HEK293 (cell line): ENCODE data around the gene SERPINE2.

ENCODE experiments used
- CTCF ChIA-PET: fragments of 350-600 bp; formaldehyde crosslinking; extraction: SDS; loops from one replicate; lab custom pipeline; 2021; ENCODE audit warnings: antibody characterized with exemption; lab: Yijun Ruan, JAX
- POLR2A ChIA-PET: fragments of 300-600 bp; formaldehyde crosslinking; extraction: SDS; loops from one replicate; lab custom pipeline; 2020; ENCODE audit warnings: antibody characterized with exemption, inconsistent platforms; lab: Yijun Ruan, JAX
- H3K27ac ChIP-seq: fragments of 200-500 bp; sonication (Bioruptor generic); 2 replicates; pipeline ENCODE4 v1.5.1; 2014; ENCODE audit warnings: low read depth, low read length, control low read depth, inconsistent platforms; ENCODE audit errors: extremely low read depth
- H3K36me3 ChIP-seq, 2 experiments: fragments of 200-500 bp in 1 of 2; sonication (Bioruptor generic) in 1 of 2; 1 replicate in 1 of 2; 2 replicates in 1 of 2; pipeline ENCODE4 v1.5.1; 2014 to 2017; ENCODE audit warnings: inconsistent platforms in 2 of 2, low read length in 2 of 2; ENCODE audit not compliant: control insufficient read depth in 2 of 2, insufficient read depth in 1 of 2
- H3K4me1 ChIP-seq: fragments of 200-500 bp; sonication (Bioruptor generic); 2 replicates; pipeline ENCODE4 v1.5.1; 2014; ENCODE audit warnings: mild to moderate bottlenecking, low read length, inconsistent platforms; ENCODE audit not compliant: control insufficient read depth, insufficient read depth
- H3K4me3 ChIP-seq: 2 replicates; pipeline ENCODE4 v1.5.1; 2011; ENCODE audit warnings: low read depth, mild to moderate bottlenecking, control low read depth, low read length, moderate library complexity
- H3K9me3 ChIP-seq: fragments of 200-500 bp; sonication (Bioruptor generic); 2 replicates; pipeline ENCODE4 v1.5.1; 2014; ENCODE audit warnings: low read depth, low read length, inconsistent platforms; ENCODE audit not compliant: control insufficient read depth, insufficient read depth
- GLI2 ChIP-seq: fragments of 450-650 bp; formaldehyde crosslinking; IDR thresholded peaks from 2 replicates; pipeline ENCODE4; 2017; ENCODE audit warnings: missing biosample characterization, missing genetic modification characterization, low read depth, borderline replicate concordance
- SCRT2 ChIP-seq: fragments of 450-650 bp; formaldehyde crosslinking; IDR thresholded peaks from 2 replicates; pipeline ENCODE4 v1.5.1; 2016; ENCODE audit warnings: missing biosample characterization, missing genetic modification characterization
- ZBTB20 ChIP-seq: fragments of 450-650 bp; formaldehyde crosslinking; IDR thresholded peaks from 2 replicates; pipeline ENCODE4 v1.5.1; 2016; ENCODE audit warnings: missing biosample characterization, missing genetic modification characterization
- ZBTB48 ChIP-seq: fragments of 450-650 bp; formaldehyde crosslinking; IDR thresholded peaks from 2 replicates; pipeline ENCODE4 v1.5.1; 2016; ENCODE audit warnings: missing biosample characterization, missing genetic modification characterization
- ZBTB7A ChIP-seq: fragments of 450-650 bp; formaldehyde crosslinking; IDR thresholded peaks from 2 replicates; pipeline ENCODE4 v1.5.1; 2016; ENCODE audit warnings: low read depth, missing biosample characterization, missing genetic modification characterization
- ZNF335 ChIP-seq: fragments of 450-650 bp; formaldehyde crosslinking; conservative IDR thresholded peaks from 2 replicates; pipeline ENCODE4 v1.5.1; 2016; ENCODE audit warnings: missing biosample characterization, missing genetic modification characterization
- ZNF350 ChIP-seq: fragments of 450-650 bp; formaldehyde crosslinking; IDR thresholded peaks from 2 replicates; pipeline ENCODE4 v1.5.0; 2017; ENCODE audit warnings: missing biosample characterization, mild to moderate bottlenecking, missing genetic modification characterization
- ZNF37A ChIP-seq: fragments of 450-650 bp; IDR thresholded peaks from 2 replicates; pipeline ENCODE4 v1.5.1; 2018; ENCODE audit warnings: missing biosample characterization, missing genetic modification characterization
- ZNF501 ChIP-seq: fragments of 450-650 bp; formaldehyde crosslinking; IDR thresholded peaks from 2 replicates; pipeline ENCODE4 v1.5.1; 2016; ENCODE audit warnings: missing biosample characterization, missing genetic modification characterization
- ZNF600 ChIP-seq: fragments of 450-650 bp; formaldehyde crosslinking; IDR thresholded peaks from 2 replicates; pipeline ENCODE4 v1.5.1; 2016; ENCODE audit warnings: missing biosample characterization, missing genetic modification characterization
- ZNF747 ChIP-seq: fragments of 450-650 bp; formaldehyde crosslinking; IDR thresholded peaks from 2 replicates; pipeline ENCODE4 v1.5.1; 2016; ENCODE audit warnings: missing biosample characterization, missing genetic modification characterization
- ZNF76 ChIP-seq: fragments of 450-650 bp; formaldehyde crosslinking; IDR thresholded peaks from 2 replicates; pipeline ENCODE4; 2016; ENCODE audit warnings: low read depth, missing biosample characterization, missing genetic modification characterization, borderline replicate concordance
- ZNF768 ChIP-seq: fragments of 450-650 bp; formaldehyde crosslinking; IDR thresholded peaks from 2 replicates; pipeline ENCODE4 v1.5.1; 2018; ENCODE audit warnings: missing biosample characterization, mild to moderate bottlenecking, missing genetic modification characterization
- ZSCAN16 ChIP-seq: fragments of 450-650 bp; formaldehyde crosslinking; IDR thresholded peaks from 2 replicates; pipeline ENCODE4 v1.5.1; 2016; ENCODE audit warnings: missing biosample characterization, missing genetic modification characterization
- TF ChIP-seq, protein P1 (sequence below): fragments of 450-650 bp; formaldehyde crosslinking; IDR thresholded peaks from 2 replicates; pipeline ENCODE4 v1.5.1; 2016; ENCODE audit warnings: missing biosample characterization, missing genetic modification characterization, borderline replicate concordance
- TF ChIP-seq, protein P2 (sequence below): fragments of 450-650 bp; formaldehyde crosslinking; IDR thresholded peaks from 2 replicates; pipeline ENCODE4 v1.5.1; 2017; ENCODE audit warnings: missing biosample characterization, missing genetic modification characterization
- TF ChIP-seq, protein P3 (sequence below): fragments of 450-650 bp; formaldehyde crosslinking; conservative IDR thresholded peaks from 2 replicates; pipeline ENCODE4 v1.5.1; 2016; ENCODE audit warnings: low read depth, missing biosample characterization, missing genetic modification characterization
- TF ChIP-seq, protein P4 (sequence below): fragments of 450-650 bp; formaldehyde crosslinking; IDR thresholded peaks from 2 replicates; pipeline ENCODE4 v1.5.1; 2016; ENCODE audit warnings: missing biosample characterization, missing genetic modification characterization

Gene SERPINE2

DNA sequence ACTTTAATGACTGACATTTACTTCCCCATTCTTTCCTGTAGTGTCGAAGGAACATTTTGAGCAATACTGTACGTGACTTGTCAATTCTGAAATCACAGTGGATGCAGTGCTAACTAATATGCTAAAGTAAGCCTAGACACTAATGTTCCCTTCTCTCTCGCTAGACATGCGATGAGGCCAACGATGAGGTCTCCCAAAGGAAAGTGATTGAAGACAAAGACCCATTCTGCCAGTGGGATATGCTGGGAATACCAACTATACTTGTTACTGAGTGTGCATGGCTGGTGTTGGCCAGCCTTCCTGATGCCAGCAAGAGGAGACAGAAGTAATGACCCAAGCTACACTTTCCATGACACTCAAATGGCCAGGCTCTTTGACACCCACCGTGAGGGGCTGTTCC, 2.5 kb upstream of the SERPINE2 start (continued):
- TF ChIP-seq, protein P1, sequence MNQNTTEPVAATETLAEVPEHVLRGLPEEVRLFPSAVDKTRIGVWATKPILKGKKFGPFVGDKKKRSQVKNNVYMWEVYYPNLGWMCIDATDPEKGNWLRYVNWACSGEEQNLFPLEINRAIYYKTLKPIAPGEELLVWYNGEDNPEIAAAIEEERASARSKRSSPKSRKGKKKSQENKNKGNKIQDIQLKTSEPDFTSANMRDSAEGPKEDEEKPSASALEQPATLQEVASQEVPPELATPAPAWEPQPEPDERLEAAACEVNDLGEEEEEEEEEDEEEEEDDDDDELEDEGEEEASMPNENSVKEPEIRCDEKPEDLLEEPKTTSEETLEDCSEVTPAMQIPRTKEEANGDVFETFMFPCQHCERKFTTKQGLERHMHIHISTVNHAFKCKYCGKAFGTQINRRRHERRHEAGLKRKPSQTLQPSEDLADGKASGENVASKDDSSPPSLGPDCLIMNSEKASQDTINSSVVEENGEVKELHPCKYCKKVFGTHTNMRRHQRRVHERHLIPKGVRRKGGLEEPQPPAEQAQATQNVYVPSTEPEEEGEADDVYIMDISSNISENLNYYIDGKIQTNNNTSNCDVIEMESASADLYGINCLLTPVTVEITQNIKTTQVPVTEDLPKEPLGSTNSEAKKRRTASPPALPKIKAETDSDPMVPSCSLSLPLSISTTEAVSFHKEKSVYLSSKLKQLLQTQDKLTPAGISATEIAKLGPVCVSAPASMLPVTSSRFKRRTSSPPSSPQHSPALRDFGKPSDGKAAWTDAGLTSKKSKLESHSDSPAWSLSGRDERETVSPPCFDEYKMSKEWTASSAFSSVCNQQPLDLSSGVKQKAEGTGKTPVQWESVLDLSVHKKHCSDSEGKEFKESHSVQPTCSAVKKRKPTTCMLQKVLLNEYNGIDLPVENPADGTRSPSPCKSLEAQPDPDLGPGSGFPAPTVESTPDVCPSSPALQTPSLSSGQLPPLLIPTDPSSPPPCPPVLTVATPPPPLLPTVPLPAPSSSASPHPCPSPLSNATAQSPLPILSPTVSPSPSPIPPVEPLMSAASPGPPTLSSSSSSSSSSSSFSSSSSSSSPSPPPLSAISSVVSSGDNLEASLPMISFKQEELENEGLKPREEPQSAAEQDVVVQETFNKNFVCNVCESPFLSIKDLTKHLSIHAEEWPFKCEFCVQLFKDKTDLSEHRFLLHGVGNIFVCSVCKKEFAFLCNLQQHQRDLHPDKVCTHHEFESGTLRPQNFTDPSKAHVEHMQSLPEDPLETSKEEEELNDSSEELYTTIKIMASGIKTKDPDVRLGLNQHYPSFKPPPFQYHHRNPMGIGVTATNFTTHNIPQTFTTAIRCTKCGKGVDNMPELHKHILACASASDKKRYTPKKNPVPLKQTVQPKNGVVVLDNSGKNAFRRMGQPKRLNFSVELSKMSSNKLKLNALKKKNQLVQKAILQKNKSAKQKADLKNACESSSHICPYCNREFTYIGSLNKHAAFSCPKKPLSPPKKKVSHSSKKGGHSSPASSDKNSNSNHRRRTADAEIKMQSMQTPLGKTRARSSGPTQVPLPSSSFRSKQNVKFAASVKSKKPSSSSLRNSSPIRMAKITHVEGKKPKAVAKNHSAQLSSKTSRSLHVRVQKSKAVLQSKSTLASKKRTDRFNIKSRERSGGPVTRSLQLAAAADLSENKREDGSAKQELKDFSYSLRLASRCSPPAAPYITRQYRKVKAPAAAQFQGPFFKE (tag by site-specific recombination): no peak
- no peak for TF ChIP-seq ZNF768 (tag by site-specific recombination)
- TF ChIP-seq ZSCAN16 (tag by site-specific recombination): no peak
- no peak for TF ChIP-seq ZNF350

DNA sequence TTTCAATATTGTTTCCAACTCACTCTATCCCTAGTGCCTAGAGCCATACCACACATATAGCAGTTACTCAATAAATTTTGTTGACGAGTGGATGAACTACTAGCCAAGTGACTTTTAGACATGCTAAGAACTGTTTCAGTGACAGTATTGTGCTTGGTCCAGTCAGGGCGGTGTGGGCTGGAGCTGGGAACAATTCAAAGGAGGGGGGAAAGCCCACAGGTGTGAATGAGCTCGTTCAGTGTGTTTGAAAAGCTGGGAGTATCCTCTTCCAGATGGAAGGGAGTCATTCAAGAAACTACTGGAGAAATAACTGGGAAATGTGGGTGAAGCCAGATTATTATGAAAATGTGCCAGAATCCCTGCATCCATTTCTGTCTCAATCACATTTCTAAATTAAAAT, 1.7 kb upstream of the SERPINE2 start:
- H3K9me3 ChIP-seq: no peaks in the 10 kb centered on the region
- H3K4me3 ChIP-seq: no peak overlapping the region
- H3K36me3 ChIP-seq: no peaks in the 10 kb centered on the region
- ChIA-PET POLR2A (no interaction called here), CTCF (interaction anchor here (0.9 kb wide), 1 partner anchor 47 kb away, joined by 5 read pairs; no protein-coding TSS in a partner anchor)
- H3K4me1 ChIP-seq: peaks cover 17% of the 10 kb centered on the region
- TF ChIP-seq ZBTB7A (tag by site-specific recombination) (no peak), SCRT2 (tag by site-specific recombination) (0 out of 2 replicates have a peak, but pooled peaks have one; percentile 17)
- no peak overlapping the region for H3K27ac ChIP-seq

DNA sequence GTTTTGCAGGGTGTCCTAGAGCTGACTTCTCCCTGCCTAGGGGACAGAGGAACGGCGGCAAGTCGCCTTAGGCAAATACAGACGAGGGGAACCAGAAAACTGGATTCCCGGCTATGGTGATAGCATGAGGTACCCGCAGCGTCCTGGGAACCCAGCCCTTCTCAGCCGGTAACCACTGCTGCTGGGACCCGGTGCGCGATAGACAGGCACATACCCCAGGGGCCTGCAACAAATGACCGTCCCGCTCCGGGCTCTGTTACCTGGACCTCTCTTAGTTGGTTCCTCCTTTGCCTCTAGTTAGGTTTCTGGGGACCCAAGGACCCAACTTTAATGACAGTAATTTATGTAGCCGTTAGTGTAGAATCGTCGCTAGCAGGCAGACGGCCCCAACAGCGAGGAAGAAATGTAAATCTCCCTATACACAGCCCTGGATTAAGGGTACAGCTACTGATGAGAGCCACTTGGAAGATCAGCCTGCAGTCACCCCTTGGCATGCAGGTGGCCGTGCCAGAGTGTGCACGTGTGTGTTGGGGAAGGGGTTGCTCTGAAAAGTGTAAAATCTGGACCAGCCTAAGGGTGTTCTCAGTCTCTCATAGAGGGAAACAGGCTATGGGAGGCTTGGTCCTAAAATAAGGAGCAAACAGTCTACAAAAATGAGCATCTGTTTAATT, 819 bp upstream of the SERPINE2 start:
- Histone ChIP-seq H3K9me3 (no peaks in the 10 kb centered on the region), H3K4me3 (peak overlapping the region; percentile 69), H3K4me1 (peaks cover 17% of the 10 kb centered on the region), H3K27ac (peak overlapping the region; percentile 59; the same call in 1 of the 2 replicates), H3K36me3 (no peaks in the 10 kb centered on the region)
- ChIA-PET CTCF (interaction anchor here (1.2 kb wide), 1 partner anchor 243 kb away, joined by 6 read pairs; no protein-coding TSS in a partner anchor), POLR2A (interaction anchor here (1.2 kb wide), 1 partner anchor 33 kb away, joined by 3 read pairs; no protein-coding TSS in a partner anchor)
- TF ChIP-seq GLI2: no peak
- TF ChIP-seq, protein P2, sequence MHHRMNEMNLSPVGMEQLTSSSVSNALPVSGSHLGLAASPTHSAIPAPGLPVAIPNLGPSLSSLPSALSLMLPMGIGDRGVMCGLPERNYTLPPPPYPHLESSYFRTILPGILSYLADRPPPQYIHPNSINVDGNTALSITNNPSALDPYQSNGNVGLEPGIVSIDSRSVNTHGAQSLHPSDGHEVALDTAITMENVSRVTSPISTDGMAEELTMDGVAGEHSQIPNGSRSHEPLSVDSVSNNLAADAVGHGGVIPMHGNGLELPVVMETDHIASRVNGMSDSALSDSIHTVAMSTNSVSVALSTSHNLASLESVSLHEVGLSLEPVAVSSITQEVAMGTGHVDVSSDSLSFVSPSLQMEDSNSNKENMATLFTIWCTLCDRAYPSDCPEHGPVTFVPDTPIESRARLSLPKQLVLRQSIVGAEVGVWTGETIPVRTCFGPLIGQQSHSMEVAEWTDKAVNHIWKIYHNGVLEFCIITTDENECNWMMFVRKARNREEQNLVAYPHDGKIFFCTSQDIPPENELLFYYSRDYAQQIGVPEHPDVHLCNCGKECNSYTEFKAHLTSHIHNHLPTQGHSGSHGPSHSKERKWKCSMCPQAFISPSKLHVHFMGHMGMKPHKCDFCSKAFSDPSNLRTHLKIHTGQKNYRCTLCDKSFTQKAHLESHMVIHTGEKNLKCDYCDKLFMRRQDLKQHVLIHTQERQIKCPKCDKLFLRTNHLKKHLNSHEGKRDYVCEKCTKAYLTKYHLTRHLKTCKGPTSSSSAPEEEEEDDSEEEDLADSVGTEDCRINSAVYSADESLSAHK: no peak; the same call in 1 of the 2 replicates
- 0 out of 2 replicates have a peak, but pooled peaks have one; percentile 2 for TF ChIP-seq ZNF501
- TF ChIP-seq ZNF600: no peak; the same call in 1 of the 2 replicates
- no peak for TF ChIP-seq ZNF76
- TF ChIP-seq ZBTB48 (tag by site-specific recombination): 0 out of 2 replicates have a peak, but pooled peaks have one; percentile 64
- TF ChIP-seq, protein P3, sequence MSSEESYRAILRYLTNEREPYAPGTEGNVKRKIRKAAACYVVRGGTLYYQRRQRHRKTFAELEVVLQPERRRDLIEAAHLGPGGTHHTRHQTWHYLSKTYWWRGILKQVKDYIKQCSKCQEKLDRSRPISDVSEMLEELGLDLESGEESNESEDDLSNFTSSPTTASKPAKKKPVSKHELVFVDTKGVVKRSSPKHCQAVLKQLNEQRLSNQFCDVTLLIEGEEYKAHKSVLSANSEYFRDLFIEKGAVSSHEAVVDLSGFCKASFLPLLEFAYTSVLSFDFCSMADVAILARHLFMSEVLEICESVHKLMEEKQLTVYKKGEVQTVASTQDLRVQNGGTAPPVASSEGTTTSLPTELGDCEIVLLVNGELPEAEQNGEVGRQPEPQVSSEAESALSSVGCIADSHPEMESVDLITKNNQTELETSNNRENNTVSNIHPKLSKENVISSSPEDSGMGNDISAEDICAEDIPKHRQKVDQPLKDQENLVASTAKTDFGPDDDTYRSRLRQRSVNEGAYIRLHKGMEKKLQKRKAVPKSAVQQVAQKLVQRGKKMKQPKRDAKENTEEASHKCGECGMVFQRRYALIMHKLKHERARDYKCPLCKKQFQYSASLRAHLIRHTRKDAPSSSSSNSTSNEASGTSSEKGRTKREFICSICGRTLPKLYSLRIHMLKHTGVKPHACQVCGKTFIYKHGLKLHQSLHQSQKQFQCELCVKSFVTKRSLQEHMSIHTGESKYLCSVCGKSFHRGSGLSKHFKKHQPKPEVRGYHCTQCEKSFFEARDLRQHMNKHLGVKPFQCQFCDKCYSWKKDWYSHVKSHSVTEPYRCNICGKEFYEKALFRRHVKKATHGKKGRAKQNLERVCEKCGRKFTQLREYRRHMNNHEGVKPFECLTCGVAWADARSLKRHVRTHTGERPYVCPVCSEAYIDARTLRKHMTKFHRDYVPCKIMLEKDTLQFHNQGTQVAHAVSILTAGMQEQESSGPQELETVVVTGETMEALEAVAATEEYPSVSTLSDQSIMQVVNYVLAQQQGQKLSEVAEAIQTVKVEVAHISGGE: 0 out of 2 replicates have a peak, but pooled peaks have one; percentile 12
- TF ChIP-seq ZNF335 (tag by site-specific recombination): peak; percentile 97
- TF ChIP-seq ZNF37A (tag by site-specific recombination): no peak
- TF ChIP-seq, protein P4, sequence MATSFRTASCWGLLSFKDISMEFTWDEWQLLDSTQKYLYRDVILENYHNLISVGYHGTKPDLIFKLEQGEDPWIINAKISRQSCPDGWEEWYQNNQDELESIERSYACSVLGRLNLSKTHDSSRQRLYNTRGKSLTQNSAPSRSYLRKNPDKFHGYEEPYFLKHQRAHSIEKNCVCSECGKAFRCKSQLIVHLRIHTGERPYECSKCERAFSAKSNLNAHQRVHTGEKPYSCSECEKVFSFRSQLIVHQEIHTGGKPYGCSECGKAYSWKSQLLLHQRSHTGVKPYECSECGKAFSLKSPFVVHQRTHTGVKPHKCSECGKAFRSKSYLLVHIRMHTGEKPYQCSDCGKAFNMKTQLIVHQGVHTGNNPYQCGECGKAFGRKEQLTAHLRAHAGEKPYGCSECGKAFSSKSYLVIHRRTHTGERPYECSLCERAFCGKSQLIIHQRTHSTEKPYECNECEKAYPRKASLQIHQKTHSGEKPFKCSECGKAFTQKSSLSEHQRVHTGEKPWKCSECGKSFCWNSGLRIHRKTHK (tag by site-specific recombination): no peak
- TF ChIP-seq ZBTB20 (tag by site-specific recombination): peak; percentile 82
- TF ChIP-seq ZNF747: no peak
